Neuronal stem cell (in vitro differentiated cells): ENCODE measurements around the gene OR6B1.

Experiments
- DNase-seq: peaks from one replicate; pipeline ENCODE4 v3.0.0-alpha.2; 2013; ENCODE audit warnings: low spot score
- H2AFZ ChIP-seq: one replicate; pipeline ENCODE4 v1.6.1; 2013; ENCODE audit warnings: mild to moderate bottlenecking, low read length, inconsistent platforms
- H2AK5ac ChIP-seq: 2 replicates; pipeline ENCODE4 v1.6.1; 2013; ENCODE audit warnings: low read depth, mild to moderate bottlenecking, inconsistent platforms, low read length, moderate library complexity, mixed read lengths
- H2BK120ac ChIP-seq: 2 replicates; pipeline ENCODE4 v1.6.1; 2013; ENCODE audit warnings: low read depth, mild to moderate bottlenecking, inconsistent platforms, low read length, moderate library complexity, mixed read lengths
- H2BK12ac ChIP-seq: one replicate; pipeline ENCODE4 v1.6.1; 2013; ENCODE audit warnings: low read length, inconsistent platforms
- H2BK15ac ChIP-seq: 2 replicates; pipeline ENCODE4 v1.6.1; 2013; ENCODE audit warnings: mild to moderate bottlenecking, low read length, inconsistent platforms, mixed read lengths
- H2BK5ac ChIP-seq: one replicate; pipeline ENCODE4 v1.6.1; 2013; ENCODE audit warnings: inconsistent platforms, mild to moderate bottlenecking, low read length, moderate library complexity
- H3K14ac ChIP-seq: one replicate; pipeline ENCODE4 v1.6.1; 2013; ENCODE audit warnings: low read length, inconsistent platforms
- H3K18ac ChIP-seq: 2 replicates; pipeline ENCODE4 v1.6.1; 2013; ENCODE audit warnings: low read length, inconsistent platforms
- H3K23ac ChIP-seq: 2 replicates; pipeline ENCODE4 v1.6.1; 2013; ENCODE audit warnings: low read depth, mild to moderate bottlenecking, mixed read lengths, low read length, inconsistent platforms; ENCODE audit not compliant: poor library complexity
- H3K27ac ChIP-seq: replicated peaks from 3 replicates; pipeline ENCODE4 v1.5.1; 2013; ENCODE audit warnings: low read length, inconsistent platforms
- H3K27me3 ChIP-seq, 3 experiments: 2 replicates each; pipeline ENCODE4 v1.6.1; 2013; ENCODE audit warnings: low read length in 3 of 3, mild to moderate bottlenecking in 2 of 3, inconsistent platforms in 1 of 3, low read depth in 1 of 3, mixed read lengths in 1 of 3, moderate library complexity in 1 of 3; ENCODE audit not compliant: control insufficient read depth in 3 of 3, insufficient read depth in 3 of 3
- H3K36me3 ChIP-seq, 2 donors: replicated peaks in 1 of 2; 2 replicates each; pipeline ENCODE4 v1.6.1; 2013; ENCODE audit warnings: low read length in 2 of 2; ENCODE audit not compliant: control insufficient read depth in 2 of 2, insufficient read depth in 2 of 2
- H3K4ac ChIP-seq: 2 replicates; pipeline ENCODE4 v1.6.1; 2013; ENCODE audit warnings: inconsistent platforms, mild to moderate bottlenecking, low read length, moderate library complexity
- H3K4me1 ChIP-seq, 2 donors: 1 replicate in 1 of 2; 2 replicates in 1 of 2; pipeline ENCODE4 v1.6.1; 2013; ENCODE audit warnings: low read length in 2 of 2, low read depth in 1 of 2; ENCODE audit not compliant: control insufficient read depth in 2 of 2, insufficient read depth in 1 of 2
- H3K4me2 ChIP-seq: one replicate; pipeline ENCODE4 v1.6.1; 2013; ENCODE audit warnings: mild to moderate bottlenecking, low read length, inconsistent platforms; ENCODE audit not compliant: insufficient read depth, poor library complexity, severe bottlenecking
- H3K4me3 ChIP-seq, 2 donors: 2 replicates each; pipeline ENCODE4 v1.5.1; 2013; ENCODE audit warnings: low read length in 2 of 2, mild to moderate bottlenecking in 2 of 2, inconsistent platforms in 1 of 2, moderate library complexity in 1 of 2
- H3K79me1 ChIP-seq: one replicate; pipeline ENCODE4 v1.6.1; 2013; ENCODE audit warnings: low read depth, mild to moderate bottlenecking, inconsistent platforms, low read length, moderate library complexity
- H3K9ac ChIP-seq: one replicate; pipeline ENCODE4 v1.6.1; 2013; ENCODE audit warnings: mild to moderate bottlenecking, low read depth, low read length, inconsistent platforms; ENCODE audit not compliant: poor library complexity
- H3K9me3 ChIP-seq, 2 donors: replicated peaks in 1 of 2; 2 replicates each; pipeline versions ENCODE3 to v1.6.1; 2013; ENCODE audit warnings: low read length in 2 of 2, mild to moderate bottlenecking in 2 of 2, inconsistent platforms in 1 of 2, low read depth in 1 of 2, mixed read lengths in 1 of 2, moderate library complexity in 1 of 2; ENCODE audit not compliant: control insufficient read depth in 2 of 2, insufficient read depth in 1 of 2
- H4K8ac ChIP-seq: one replicate; pipeline ENCODE4 v1.6.1; 2013; ENCODE audit warnings: low read depth, mild to moderate bottlenecking, inconsistent platforms, low read length, moderate library complexity
- H4K91ac ChIP-seq: one replicate; pipeline ENCODE4 v1.6.1; 2013; ENCODE audit warnings: low read length, low read depth, mild to moderate bottlenecking, inconsistent platforms; ENCODE audit not compliant: poor library complexity
- WGBS, 2 donors: extraction: QIAGEN DNeasy Blood & Tissue Kit; methylation state at CpG; one replicate each; pipeline ENCODE4 v1.1.7; 2013; ENCODE audit warnings: missing lambda C conversion rate in 2 of 2, mixed read lengths in 1 of 2; ENCODE audit not compliant: insufficient read length in 2 of 2, insufficient replicate concordance in 1 of 2; ENCODE audit errors: extremely low coverage in 2 of 2; 5-methylcytosine and 5-hydroxymethylcytosine counted together

OR6B1 gene

DNA sequence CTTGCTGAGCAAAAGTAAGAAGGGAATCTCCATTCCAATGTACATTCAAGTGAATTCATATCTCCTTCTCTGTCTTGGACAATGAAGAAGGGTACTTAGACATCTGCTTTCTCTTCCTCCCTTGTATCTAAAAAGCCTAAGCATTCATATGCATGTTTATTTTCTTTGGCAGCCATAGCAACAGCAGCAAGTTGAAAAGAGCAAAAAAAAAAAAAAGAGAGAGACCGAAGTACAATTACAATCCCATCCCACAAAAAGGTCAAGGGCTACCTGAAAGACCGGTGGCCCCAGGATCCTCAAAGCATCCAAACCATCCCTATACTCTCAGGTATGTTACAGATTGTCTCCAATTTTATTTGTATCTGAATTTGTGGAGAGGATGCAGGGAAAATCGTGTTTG lies 41.3 kb upstream of the OR6B1 start:
- no peak overlapping the region for H2BK15ac ChIP-seq
- H3K9ac ChIP-seq, result no peak overlapping the region
- no peak overlapping the region for H2BK120ac ChIP-seq
- WGBS, 2 donors, result no CpG with 5 or more reads among the region's 3 CpGs
- H4K8ac ChIP-seq, result no peak overlapping the region
- H3K4ac ChIP-seq, result no peak overlapping the region
- H2AK5ac ChIP-seq, result no peak overlapping the region
- H3K14ac ChIP-seq, result no peak overlapping the region
- peaks cover 0 to 2% of the 10 kb centered on the region in 2 donors for H3K4me1 ChIP-seq
- no peaks in the 10 kb centered on the region for H3K36me3 ChIP-seq
- H3K79me1 ChIP-seq, result no peaks in the 10 kb centered on the region
- no peak overlapping the region for H3K23ac ChIP-seq
- H2BK12ac ChIP-seq, result no peak overlapping the region
- no peak overlapping the region for H3K27ac ChIP-seq
- H3K4me2 ChIP-seq, result no peak overlapping the region
- H2BK5ac ChIP-seq, result no peak overlapping the region
- no peaks in the 10 kb centered on the region for H3K9me3 ChIP-seq
- no peak for DNase-seq
- H2AFZ ChIP-seq, result no peak overlapping the region
- no peak overlapping the region for H3K18ac ChIP-seq
- no peak overlapping the region for H4K91ac ChIP-seq
- no peak overlapping the region for H3K4me3 ChIP-seq
- no peaks in the 10 kb centered on the region for H3K27me3 ChIP-seq

DNA sequence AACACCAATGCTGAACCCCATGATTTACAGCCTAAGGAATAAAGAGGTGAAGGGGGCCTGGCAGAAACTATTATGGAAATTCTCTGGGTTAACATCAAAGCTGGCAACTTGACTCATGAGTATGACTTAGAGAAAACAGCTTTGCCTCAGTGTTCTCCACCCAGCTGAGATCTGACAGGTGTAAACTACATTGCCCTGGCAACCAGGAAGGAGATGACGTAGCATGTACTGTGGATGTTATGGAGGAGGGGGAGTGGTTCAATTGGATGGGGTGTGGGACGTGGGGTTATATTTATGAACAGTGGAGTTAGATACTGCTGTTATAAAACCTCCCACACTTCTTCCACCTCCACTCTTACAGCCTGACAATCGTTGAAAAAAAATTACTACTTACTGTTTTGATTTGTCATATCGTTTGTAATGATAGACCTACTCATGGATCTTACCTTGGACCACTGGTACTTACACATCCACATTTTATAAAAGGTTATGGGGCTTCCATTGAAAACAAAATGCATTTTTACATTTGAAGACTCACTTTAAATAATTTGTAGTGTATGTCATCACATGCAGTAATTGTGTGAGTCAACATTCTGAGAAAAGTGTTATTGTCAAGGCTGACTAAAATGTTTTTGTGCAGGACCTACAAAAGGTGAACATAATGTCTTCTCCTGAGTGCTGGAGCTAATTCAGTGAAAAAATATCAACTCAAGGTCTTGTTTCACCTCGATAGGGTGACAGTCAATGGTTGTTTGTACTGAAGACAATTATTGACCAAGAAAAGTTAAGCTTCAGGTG lies 39.1 kb upstream of the OR6B1 start:
- no peak overlapping the region for H2BK5ac ChIP-seq
- no peak overlapping the region for H2BK120ac ChIP-seq
- no peaks in the 10 kb centered on the region for H3K9me3 ChIP-seq
- H2AK5ac ChIP-seq, result no peak overlapping the region
- H3K14ac ChIP-seq, result no peak overlapping the region
- H3K4me1 ChIP-seq, result peaks cover 0 to 2% of the 10 kb centered on the region in 2 donors
- no peaks in the 10 kb centered on the region for H3K79me1 ChIP-seq
- no peak overlapping the region for H3K4me2 ChIP-seq
- H3K4ac ChIP-seq, result no peak overlapping the region
- no CpG with 5 or more reads among the region's 5 CpGs for WGBS, 2 donors
- no peak overlapping the region for H4K91ac ChIP-seq
- no peak overlapping the region for H3K23ac ChIP-seq
- no peak overlapping the region for H3K9ac ChIP-seq
- H2AFZ ChIP-seq, result no peak overlapping the region
- no peaks in the 10 kb centered on the region for H3K27me3 ChIP-seq
- no peak overlapping the region for H2BK12ac ChIP-seq
- H4K8ac ChIP-seq, result no peak overlapping the region
- H2BK15ac ChIP-seq, result no peak overlapping the region
- no peak overlapping the region for H3K4me3 ChIP-seq
- no peak overlapping the region for H3K18ac ChIP-seq
- DNase-seq, result no peak
- H3K27ac ChIP-seq, result no peak overlapping the region
- no peaks in the 10 kb centered on the region for H3K36me3 ChIP-seq

DNA sequence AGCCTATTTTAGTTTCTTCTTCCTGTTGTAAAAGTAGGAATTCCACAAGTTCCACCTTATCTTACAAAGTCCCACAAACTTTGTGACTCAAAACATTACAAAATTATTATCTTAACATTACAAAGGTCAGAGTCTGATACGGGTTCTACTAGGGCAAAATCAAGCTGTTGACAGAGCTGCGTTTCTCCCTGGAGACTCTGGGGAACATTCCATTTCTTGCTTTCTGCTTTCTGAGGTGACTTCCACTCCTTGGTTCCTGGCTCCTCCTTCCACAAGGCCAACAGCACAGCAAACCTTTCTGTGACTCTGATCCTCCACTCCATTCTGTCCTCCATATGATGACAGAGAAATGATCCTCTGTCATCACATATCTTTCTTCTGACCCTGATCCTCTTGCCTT lies 34.8 kb upstream of the OR6B1 start:
- WGBS, 2 donors, result no CpG with 5 or more reads among the region's 2 CpGs
- H3K36me3 ChIP-seq, result no peaks in the 10 kb centered on the region
- H3K4me3 ChIP-seq, result no peak overlapping the region
- no peak overlapping the region for H4K8ac ChIP-seq
- no peak overlapping the region for H3K27ac ChIP-seq
- H3K4me1 ChIP-seq, result no peaks in the 10 kb centered on the region
- no peak overlapping the region for H2BK5ac ChIP-seq
- H3K9ac ChIP-seq, result no peak overlapping the region
- H3K18ac ChIP-seq, result no peak overlapping the region
- no peaks in the 10 kb centered on the region for H3K9me3 ChIP-seq
- H2BK12ac ChIP-seq, result no peak overlapping the region
- no peak overlapping the region for H3K4ac ChIP-seq
- no peak overlapping the region for H3K4me2 ChIP-seq
- no peak overlapping the region for H2BK15ac ChIP-seq
- no peaks in the 10 kb centered on the region for H3K79me1 ChIP-seq
- no peak overlapping the region for H3K14ac ChIP-seq
- no peak overlapping the region for H4K91ac ChIP-seq
- DNase-seq, result no peak
- no peak overlapping the region for H2BK120ac ChIP-seq
- no peaks in the 10 kb centered on the region for H3K27me3 ChIP-seq
- no peak overlapping the region for H3K23ac ChIP-seq
- no peak overlapping the region for H2AFZ ChIP-seq
- H2AK5ac ChIP-seq, result no peak overlapping the region

DNA sequence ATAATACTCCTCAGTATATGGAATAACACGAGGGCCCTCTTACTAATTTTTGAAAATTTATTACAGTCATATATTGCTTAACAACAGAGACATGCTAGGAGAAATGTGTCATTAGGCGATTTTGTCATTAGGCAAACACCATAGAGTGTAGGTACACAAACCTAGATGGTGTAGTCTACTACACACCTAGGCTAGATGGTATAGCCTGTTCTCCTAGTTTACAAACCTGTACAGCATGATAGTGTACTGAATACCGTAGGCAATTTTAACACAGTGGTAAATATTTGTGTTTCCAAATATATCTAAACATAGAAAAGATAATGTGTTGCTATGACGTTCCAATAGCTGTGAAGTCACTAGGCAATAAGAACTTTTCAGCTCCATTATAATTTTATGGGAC lies 32.7 kb upstream of the OR6B1 start:
- Histone ChIP-seq H3K4me2 (no peak overlapping the region), H2AFZ (no peak overlapping the region), H3K79me1 (no peaks in the 10 kb centered on the region), H3K18ac (no peak overlapping the region), H2BK5ac (no peak overlapping the region), H2BK120ac (no peak overlapping the region), H3K23ac (no peak overlapping the region), H3K4me1 (no peaks in the 10 kb centered on the region), H4K91ac (no peak overlapping the region), H3K9ac (no peak overlapping the region), H3K27ac (no peak overlapping the region), H2BK15ac (no peak overlapping the region), H3K4me3 (no peak overlapping the region), H3K27me3 (no peaks in the 10 kb centered on the region), H4K8ac (no peak overlapping the region), H3K9me3 (no peaks in the 10 kb centered on the region), H3K14ac (no peak overlapping the region), H3K4ac (no peak overlapping the region), H2AK5ac (no peak overlapping the region), H2BK12ac (no peak overlapping the region), H3K36me3 (no peaks in the 10 kb centered on the region)
- DNase-seq, result no peak
- WGBS, 2 donors, result no CpG with 5 or more reads among the region's 4 CpGs
